GM08714 (cell line): Measurements from ENCODE around the gene CNTNAP2.

ENCODE experiments used
- H3K4me3 ChIP-seq: fragments of 200-500 bp; sonication (Bioruptor generic); 2 replicates; pipeline ENCODE4 v1.5.1; 2014; ENCODE audit warnings: mild to moderate bottlenecking, low read length, inconsistent platforms
- ZNF274 ChIP-seq: IDR thresholded peaks from 2 replicates; pipeline ENCODE4 v1.6.1; 2012; ENCODE audit warnings: mild to moderate bottlenecking, low read depth, low read length

Gene CNTNAP2

DNA sequence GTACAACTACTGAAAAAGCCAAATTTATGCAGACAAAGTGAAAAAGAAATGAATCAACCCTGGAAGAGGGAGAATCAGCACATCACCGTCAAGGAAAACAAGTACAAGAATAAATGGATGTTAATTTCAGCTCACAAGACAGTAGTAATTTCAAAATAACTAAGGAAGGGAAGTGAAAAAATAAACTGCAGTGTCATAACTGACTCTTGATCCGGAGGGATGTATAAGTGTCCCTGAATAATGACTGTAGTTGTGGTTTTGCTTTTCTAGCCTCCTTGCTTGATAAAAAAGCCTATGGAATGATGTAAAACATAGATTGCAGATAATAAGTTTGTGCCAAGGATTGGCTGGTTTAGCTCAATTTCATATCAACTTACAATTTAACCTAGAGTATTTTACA, 1752.9 kb downstream of the CNTNAP2 start:
- no peak for TF ChIP-seq ZNF274
- no peak overlapping the region for H3K4me3 ChIP-seq

DNA sequence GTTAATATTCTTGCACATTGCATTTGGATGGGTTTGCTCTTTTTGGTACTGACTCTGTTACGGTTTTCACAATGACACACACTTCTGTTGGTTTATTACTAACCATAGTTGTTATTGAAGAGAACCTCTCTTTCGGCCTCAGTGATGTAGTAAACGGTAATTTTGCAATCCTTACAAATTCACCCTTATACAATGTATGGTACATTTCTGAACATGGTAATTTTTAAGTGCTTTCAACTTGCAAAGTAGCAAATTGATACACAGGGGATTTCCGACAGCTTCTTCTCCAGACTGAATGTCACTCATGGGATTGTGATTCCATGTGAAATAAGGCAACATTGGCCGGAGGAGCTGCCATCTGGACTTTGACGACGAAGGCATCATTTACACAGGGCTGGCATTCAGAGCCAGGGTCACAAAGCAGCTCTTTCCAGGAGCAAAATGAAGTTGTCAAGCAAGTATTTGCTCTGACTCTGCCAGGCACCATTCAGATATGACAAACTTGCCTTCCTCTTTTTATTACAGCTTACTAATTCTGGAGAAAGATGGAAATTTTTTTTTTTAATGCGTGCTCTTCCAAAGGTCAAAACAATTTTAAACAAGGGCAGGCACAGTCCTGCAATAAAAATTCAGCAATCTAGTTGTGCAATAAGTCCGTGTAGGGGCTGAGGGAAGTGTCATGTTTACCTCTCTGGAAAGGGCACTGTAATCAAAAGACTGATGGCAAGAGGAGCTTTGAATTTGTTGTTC, 1762.5 kb downstream of the CNTNAP2 start:
- H3K4me3 ChIP-seq: no peak overlapping the region
- no peak for TF ChIP-seq ZNF274

DNA sequence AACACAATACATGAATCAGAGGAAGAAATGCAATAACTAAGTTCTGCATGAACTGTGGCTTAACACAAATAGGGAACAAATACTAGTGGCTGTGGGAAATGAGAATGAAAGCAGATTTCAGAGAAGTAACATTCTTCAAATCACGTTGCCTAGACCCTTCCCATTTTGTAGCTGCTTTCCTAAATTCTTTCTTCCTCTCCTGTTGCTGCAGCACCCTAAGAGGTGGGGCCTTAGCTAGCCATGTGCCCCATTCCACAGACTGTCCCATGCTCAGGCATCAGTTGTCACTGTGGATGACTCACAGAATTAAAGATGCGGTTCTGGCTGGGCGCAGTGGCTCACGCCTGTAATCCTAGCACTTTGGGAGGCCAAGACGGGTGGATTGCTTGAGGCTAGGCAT, 1769.3 kb downstream of the CNTNAP2 start:
- H3K4me3 ChIP-seq: no peak overlapping the region
- no peak for TF ChIP-seq ZNF274

DNA sequence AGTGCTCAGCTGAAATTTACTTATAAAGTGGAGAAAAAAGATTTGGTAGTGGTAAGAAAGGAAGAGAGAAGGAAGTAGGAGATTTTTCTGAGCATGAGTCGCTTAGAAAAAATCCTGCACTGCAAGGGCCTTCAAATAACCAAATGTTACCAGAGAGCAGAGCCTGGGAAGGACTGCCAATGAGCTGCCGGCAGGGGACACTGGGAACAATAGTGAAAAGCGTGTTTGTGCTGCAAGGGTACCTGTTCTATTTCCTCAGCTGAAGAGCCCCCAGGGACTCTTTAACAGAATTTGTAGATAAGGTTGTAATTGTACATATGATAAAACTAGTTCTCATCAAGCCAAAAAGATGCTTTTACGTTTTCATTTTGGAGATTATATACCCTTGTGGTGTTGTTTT, 1777.7 kb downstream of the CNTNAP2 start:
- no peak overlapping the region for H3K4me3 ChIP-seq
- TF ChIP-seq ZNF274: no peak

DNA sequence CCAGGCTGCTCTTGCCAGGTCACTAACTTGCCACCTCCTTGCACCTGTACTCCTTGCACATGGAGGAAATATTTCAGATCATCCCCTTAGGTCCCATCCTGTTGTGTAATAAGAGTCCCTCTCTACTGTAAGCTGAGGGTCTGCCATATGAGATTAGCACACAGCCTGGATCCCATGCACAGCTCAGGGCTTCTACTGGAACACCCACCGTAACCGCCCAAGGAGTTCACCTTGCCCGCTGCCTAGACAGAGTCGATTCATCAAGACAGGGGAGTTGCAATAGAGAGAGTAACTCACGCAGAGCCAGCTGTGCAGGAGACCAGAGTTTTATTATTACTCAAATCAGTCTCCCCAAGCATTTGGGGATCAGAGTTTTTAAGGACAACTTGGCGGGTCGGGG, 1779.5 kb downstream of the CNTNAP2 start:
- TF ChIP-seq ZNF274: no peak
- no peak overlapping the region for H3K4me3 ChIP-seq

DNA sequence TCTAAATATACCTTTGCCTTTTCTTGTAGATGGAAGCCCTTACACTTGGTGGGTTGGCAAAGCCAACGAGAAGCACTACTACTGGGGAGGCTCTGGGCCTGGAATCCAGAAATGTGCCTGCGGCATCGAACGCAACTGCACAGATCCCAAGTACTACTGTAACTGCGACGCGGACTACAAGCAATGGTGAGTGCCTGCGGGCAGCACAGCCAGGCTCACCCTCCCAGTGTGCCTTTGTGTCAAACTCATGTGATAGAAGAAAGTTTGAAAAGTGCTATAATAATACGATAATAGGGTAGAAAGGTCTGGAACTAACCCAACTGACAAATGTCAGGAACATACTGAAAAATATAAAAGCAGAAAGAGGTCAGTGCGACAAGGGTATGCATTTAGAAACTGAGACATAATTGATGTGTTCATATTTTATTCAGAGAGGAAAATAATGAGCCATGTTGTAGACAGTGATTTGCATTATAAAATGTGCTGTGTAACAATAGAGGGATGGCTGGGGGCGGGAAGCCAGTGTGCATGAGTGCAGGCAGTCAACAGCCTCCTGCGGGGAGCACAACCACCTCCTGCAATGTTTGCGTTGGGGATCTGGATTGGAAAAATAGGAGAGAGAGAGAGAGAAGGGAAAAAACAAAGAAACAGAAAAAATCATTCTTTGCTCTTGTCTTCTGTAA, 1787.1 kb downstream of the CNTNAP2 start:
- no peak overlapping the region for H3K4me3 ChIP-seq
- TF ChIP-seq ZNF274: no peak

DNA sequence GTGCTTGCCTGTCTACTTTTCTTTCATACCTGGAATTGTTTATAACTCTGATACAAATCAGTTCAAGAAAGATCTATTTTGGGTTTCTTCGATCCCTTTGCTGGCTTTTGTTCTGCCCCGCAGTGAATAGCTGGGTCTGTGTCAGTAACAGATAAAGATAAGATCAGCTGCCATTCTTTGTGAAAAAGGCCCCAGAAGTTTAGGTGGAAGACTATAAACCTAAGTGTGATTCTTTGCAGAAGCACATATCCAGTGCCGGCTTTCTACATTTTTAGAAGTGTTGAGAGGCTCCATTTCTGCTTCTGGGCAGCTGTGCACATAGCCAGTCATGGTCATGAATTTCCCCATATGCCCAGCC, 1787.6 kb downstream of the CNTNAP2 start:
- H3K4me3 ChIP-seq: no peak overlapping the region
- no peak for TF ChIP-seq ZNF274

DNA sequence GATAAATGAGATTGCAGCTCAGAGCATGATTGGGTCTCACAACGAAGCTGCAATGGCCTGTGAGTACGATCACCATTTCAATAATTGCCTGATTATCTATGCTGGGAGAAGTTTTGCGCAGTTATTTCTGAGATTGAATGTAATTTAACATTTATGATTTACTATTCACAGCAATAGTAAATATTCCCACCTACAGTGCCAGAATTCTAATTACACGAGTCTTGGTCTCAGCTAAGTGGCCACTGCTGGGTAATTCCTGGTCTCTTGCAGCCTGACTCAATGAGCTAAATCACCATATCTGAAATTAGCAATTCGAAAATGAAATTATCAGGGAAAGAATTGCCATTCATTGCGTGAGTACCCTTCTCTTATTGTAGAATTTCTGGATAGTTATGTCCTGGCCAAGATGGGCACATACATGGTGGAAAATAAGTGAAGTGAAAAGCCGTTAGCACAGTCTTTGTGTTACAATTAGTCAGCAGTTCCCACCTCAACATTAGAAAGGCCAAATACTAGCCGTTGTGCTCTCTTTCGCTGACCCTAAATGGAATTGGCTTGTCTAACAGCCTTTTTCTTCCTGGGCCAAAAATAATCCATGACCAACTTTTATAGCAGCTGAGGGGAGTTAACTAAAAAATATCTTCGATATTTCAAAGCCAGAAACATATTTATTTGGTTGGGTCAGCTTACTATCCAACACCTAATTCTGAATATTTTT, 1793.0 kb downstream of the CNTNAP2 start:
- no peak for TF ChIP-seq ZNF274
- no peak overlapping the region for H3K4me3 ChIP-seq

DNA sequence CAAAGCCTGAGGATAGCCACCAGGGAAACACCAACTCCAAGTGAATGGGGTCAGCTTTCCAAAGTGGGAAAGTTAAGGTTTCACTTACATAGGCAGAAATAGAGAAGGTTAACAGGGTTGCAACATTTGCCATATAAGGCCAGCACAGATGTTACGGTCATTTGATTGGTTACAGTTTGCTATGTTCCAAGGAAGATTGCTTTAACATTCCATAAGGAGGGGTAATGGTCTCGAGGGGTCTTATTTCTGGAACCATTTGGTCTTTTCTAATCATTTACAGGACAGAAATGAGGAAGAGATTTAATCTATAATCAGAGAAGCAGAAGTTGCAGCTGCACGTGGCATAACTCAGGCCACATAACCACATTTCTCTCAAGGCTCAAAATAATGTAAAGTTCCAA, 1794.6 kb downstream of the CNTNAP2 start:
- TF ChIP-seq ZNF274: no peak
- no peak overlapping the region for H3K4me3 ChIP-seq

DNA sequence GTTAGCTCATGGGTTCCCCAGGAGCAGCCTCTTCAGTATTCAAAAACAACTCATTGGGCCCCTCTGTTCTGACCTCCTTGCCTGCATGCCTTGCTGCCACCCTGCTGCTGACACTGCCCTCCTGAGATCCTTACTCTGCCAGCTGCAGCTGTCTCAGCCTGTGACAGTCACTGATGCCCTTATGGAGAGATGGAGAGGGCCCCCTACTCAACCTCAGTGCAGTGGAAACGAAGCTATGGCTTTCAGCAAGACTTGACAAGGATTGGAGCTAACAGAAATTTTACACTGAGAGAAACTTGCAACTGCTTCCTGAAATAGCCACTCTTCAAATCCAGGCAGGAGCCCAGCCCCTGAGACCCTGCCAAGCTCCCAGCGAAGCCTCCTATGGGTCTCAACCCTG, 1795.7 kb downstream of the CNTNAP2 start:
- TF ChIP-seq ZNF274: no peak
- H3K4me3 ChIP-seq: no peak overlapping the region

DNA sequence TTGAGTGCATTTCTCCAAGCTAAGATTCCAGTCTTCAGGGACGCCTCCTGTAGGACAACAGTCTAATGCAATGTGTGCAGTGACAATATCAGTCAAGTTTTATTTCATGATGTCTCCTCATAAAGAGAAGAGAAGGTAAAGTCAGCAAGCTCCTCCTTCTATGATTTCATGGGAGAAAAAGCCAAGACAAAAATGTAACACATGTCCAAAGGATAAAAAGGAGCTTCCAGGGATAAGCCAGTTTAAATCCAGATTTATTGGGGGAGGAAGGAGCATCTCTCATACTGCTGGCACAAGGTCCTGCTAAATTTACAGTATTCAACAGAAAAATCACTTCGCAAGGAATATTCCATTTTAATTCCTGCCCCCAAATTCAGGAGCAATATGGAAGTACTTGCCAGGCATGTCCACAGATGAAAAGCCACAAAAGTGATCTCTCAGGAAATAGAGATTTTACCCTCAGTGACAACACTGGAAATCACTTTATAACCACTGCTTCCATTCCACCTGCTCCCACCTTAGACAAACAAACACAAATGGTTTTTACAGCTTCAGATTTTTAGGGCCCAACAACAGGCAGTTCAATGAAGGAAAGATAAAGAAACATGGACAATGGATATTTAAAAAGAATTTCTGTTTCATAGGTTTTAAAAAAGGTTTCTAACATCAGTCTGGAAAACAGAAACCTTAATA, 1796.5 kb downstream of the CNTNAP2 start:
- no peak for TF ChIP-seq ZNF274
- no peak overlapping the region for H3K4me3 ChIP-seq

DNA sequence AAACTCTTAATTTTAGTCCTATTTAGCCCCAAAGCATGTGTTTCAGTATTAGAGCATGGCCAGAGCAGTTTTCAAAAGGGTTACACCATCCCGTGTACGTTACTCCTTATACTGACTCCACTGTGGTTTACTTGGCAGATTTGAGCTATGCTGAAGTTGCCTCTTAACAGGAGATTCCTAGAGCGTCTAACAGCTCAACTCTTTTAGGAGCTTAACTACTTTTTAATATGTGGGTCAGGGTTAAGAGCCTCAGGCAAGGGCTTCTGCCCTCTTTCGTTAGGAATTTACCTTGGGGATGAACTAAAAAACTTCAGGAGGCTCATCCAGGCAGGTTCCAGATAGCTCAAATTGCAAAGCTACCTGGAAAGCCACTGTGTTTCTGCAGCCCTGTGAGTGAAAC, 1799.2 kb downstream of the CNTNAP2 start:
- TF ChIP-seq ZNF274: no peak

DNA sequence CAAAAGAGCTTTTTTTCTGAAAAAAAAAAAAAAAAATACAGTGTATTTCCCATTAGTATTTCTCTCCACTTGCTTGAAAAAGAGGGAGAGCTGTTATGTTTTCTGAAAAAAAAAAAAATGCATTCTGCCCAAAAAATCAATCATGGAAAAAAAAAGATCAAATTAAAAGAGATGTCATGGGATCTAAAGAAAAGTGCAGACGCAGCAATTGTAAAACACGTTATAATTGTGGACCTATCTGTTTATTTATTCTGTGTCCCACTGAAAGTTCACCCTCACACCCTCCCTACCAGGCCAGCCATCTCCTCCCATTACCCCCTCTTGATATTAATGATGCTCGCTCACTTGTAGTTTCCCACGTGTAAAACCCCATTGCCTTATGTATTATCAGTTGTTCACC, 1800.0 kb downstream of the CNTNAP2 start:
- no peak for TF ChIP-seq ZNF274
- H3K4me3 ChIP-seq: no peak overlapping the region

More for the DNA sequence above, 1799.2 kb downstream of the CNTNAP2 start:
- no peak overlapping the region for H3K4me3 ChIP-seq

DNA sequence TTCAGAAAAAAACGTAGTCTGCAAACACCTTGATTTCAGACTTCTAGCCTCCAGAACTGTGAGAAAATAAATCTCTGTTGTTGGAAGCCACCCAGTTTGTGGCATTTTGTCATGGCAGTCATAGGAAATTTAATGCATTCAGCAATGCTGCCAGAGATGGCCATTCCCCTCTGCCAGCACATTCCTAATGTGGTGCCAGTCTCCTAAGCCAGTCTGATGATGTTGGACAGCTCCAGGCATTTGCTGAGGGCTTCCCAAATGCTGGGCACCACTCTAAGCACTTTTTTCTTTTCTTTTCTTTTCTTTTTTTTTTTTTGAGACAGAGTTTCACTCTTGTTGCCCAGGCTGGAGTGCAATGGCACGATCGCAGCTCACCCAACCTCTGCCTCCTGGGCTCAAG, 1807.2 kb downstream of the CNTNAP2 start:
- H3K4me3 ChIP-seq: no peak overlapping the region
- TF ChIP-seq ZNF274: no peak

DNA sequence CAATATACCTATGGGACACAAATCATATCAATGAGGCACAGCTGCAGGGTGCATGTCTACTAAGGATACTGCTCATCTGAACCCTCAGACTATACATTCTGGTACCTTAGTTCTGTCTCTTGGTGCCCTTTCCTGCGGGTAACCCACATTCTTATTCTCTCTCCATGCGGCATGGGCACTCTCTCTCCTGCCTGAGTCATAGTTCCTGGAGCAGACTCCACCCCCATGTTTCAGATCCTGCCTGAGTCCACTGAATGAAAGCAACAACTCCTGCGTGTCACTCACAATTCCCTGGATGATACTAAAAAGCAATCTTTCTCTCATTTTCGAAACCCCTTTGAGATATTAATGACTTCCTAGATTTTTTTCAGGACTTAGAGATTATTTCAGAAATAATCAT, 1820.8 kb downstream of the CNTNAP2 start:
- no peak for TF ChIP-seq ZNF274
- no peak overlapping the region for H3K4me3 ChIP-seq

DNA sequence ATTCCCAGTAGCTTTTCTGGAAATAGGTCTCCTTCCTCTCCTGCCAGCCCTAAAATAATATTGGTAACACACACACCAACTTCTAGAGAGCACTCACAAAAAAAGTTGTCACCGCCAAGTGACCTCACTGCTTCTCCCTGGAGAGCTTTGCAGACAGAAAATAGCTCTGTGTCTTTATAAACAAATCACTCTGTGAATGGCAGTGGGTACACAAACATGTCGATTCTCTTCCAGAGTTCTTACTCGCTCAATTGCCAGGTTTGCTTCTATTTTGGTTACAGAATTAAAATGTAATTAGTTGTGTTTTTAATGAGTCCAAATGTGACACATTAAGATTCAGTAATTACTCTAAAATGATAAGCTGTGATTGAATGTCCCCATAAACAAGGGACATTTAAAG, 1824.8 kb downstream of the CNTNAP2 start:
- no peak overlapping the region for H3K4me3 ChIP-seq
- no peak for TF ChIP-seq ZNF274
